Endothelial cell of hepatic sinusoid (primary cell): ENCODE results near the gene SDE2.
"Not testable (repeated sequence)": the region's sequence is repeated elsewhere in the genome, so short reads cannot be mapped to it uniquely, and the experiment has no call there.

Source experiments
- in situ Hi-C: cut with HindIII; loops from 2 replicates; pipeline ENCODE4 v1.10.0; 2017; ENCODE audit warnings: low sequenced_read_pairs

The SDE2 gene

DNA sequence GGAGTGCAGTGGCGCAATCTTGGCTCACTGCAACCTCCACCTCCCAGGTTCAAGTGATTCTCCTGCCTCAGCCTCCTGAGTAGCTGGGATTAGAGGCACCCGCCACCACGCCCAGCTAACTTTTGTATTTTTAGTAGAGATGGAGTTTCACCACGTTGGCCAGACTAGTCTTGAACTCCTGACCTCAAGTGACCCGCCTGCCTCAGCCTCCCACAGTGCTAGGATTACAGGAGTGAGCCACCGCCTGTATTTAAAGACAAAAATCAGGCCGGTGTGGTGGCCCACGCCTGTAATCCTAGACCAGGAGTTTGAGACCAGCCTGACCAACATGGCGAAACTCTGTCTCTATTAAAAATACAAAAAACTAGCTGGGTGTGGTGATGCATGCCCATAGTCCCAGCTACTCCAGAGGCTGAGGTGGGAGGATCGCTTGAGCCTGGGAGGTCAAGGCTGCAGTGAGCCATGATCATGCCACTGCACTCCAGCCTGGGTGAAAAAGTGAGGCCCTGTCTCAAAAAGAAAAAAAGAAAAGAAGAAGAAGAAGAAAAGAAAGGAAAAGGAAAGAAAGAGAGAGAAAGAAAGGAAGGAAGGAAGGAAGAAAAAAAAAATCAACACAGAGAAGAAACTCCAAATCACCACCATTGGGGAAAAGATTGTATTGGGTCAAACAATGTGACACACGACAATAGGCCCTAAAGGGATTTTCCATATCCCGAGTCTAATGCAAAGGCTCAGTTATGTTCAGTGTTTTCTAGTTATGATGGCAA, 8.2 kb upstream of the SDE2 start:
- in situ Hi-C loops, result not testable (repeated sequence)

DNA sequence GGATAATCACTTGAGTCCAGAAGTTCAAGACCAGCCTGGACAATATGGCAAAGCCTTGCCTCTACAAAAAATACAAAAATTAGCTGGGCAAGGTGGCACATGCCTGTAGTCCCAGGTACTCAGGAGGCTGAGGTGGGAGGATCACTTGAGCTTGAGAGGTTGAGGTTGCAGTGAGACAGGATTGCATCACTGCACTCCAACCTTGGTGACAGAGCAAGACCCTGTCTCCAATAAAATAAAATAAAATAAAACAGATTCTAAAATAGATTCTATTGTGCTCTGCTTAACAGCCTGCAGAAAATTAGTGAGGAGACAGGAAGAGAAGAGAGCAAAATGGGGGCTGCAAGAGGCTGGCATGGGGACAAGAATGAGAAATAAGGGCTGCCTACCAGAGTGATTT, 7.5 kb upstream of the SDE2 start:
- in situ Hi-C loops, result no loop called here

DNA sequence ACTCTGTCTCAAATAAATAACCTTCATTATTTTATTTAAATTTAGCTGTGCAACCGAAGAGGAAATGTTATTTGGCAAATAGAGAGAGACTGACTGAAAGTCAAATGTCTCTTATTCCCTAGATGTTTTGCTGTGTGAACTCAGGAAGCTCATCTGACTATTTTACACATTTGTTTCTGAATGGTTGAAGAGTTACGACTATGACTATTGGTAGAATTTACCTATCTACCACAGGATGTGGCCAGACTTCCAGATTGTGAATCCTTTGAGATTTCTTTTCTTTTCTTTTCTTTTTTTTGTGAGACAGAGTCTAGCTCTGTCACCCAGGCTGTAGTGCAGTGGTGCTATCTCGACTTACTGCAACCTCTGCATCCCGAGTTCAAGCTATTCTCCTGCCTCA, 5.3 kb upstream of the SDE2 start:
- in situ Hi-C loops, result no loop called here

DNA sequence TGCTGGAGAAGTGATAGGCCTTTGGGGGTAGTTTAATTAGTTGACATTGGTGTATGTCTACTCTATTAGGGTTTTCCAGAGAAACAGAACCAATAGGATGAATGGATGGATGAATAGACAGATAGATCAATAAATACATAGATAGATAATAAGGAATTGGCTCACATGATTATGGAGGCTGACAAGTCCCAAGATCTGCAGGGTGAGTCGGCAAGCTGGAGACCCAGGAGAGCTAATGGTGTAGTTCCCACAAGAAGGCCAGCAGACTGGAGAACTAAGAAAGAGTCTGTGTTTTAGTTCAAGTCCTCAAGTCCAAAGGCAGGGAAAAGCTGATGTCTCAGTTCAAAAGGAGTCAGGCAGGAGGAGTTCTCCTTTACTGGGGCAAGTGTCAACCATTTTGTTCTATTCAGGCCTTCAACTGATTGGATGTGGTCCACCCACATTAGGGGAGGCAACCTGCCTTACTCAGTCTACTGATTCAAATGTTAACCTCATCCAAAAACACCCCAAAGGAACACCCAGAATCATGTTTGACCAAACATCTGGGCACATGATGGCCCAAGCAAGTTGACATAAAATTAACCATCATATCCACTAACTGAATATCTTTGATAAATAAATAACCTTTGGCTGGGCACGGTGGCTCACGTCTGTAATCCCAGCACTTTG, 4.5 kb upstream of the SDE2 start:
- in situ Hi-C loops, result no loop called here

DNA sequence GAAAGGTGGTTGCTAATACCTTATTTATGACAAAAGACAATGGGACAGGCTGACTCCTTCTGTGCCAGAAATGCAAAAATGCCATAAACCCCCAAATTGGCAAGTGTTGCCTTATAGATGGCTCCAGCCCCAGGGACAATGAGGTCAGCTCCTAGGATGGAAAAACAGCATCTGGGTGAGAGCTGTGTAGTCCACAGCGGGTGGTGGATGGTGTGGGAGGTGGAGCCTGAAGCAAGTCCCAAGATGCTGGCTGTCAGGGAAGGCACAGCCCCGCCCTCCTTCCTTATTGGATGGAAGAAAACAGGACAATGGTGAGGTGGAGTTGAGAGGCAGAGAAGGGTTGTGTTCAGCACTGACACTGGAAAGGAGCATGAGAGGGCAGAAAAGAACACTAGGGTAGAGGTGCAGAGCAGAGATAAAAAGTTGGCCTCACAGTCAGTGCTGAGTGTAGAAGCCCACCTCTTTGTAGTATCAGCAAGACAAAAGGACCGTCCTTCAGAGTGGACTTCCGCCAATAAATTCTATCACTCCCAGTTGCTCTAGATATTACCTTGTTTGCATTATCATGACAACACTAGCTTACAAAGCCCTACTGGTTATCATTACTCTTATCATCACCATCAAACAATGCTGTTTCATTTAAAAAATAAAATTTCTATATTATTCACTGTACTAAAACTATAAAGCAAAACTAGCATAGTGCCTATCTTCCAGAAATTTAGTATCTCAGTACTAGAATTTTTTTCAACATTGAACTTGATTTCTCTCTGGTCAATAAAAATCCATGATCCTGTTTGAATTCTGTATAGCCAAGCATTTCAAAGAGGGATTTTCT, 3.7 kb upstream of the SDE2 start:
- in situ Hi-C loops, result no loop called here

DNA sequence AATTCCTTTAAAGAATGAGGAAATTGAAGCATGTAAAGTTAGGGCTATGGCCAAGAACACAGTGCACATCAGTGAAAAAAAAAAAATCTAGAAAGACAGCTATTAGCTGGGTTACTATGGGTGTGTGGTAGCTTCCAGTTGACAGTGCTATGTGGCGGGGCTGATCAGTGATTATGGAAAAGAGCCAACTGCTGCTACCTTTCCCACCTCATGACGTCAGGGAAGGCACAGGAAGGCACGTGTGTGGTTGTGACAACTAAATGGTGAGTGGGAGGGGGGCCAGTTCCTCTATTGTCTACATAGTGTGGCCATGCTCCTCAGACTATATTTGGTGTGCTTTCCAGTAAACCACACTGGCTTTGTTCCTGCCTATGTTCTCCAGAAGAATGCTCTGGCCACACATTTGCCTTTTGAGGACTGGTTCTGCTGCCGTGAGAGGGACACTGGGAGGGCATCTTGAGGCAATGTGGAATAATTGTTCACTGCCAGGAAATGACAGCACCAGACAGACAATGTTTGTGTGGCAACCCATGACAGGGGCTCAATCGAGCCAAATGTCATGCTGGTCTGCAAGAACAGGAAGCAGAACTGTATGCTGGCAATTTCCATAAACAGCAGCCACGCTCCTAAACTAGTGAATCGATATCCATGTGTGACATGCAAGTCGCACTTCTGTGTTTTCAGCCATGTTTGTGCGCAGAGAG, 3.0 kb upstream of the SDE2 start:
- in situ Hi-C loops, result no loop called here

DNA sequence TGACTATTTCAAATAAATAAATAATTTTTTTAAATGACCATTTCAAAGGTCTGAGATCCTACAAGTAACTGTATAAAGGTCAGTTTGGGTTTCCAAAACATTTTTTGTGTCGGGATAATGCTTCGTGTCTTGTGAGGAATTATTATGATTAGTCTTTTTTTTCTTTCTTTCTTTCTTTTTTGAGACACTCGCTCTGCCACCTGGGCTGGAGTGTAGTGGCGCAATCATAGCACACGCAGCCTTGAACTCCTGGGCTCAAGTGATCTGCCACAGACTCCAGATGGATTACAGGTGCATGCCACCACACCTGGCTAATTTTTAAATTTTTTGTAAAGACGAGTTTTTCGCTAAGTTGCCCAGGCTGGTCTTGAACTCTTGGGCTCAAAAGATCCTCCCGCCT, 1.9 kb upstream of the SDE2 start:
- in situ Hi-C loops, result no loop called here

DNA sequence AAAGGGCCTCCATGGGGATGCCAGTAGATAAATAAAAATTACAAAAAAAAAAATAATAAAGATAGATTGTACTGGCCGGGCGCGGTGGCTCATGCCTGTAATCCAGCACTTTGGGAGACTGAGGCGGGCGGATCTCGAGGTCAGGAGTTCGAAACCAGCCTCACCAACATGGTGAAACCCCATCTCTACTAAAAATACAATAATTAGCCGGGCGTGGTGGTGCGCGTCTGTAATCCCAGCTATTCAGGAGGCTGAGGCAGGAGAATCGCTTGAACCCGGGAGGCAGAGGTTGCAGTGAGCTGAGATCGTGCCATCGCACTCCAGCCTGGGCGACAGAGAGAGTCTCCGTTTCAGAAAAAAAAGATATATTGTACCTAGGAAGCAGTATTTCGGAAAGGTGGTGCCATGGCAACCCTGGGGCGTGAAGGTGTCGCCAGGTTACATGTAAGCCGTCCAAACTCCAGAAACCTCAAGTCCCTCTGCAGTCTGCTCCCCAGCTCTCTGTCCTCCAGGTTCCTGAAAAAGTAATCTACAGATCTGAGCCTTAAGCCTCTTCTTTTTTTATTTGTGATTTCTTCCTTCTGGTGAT, 1.4 kb upstream of the SDE2 start:
- in situ Hi-C loops, result not testable (repeated sequence)

DNA sequence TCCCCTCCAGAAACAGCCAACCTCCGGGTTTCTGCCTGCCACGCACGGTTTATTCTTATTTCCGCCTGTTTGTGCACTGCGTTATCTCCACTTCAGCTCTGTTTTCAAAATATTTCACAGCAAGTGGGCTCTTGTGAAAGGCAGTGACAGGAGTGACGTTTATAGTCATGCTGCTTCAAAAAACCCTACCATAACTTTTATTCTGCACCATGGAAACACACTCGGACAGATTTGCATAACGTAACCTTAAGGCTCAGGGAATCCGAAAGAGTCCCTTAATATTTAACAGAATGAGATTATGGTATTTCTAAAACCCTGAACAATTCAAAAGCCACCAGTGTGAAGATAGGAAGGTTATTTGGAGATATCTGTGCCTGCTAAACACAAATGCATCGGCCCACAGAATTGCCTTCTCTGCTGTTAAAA, 782 bp upstream of the SDE2 start:
- in situ Hi-C loops, result loop anchor here (25.0 kb wide), 2 partner anchors 213 to 513 kb away; partner anchors contain the start of gene SRP9

DNA sequence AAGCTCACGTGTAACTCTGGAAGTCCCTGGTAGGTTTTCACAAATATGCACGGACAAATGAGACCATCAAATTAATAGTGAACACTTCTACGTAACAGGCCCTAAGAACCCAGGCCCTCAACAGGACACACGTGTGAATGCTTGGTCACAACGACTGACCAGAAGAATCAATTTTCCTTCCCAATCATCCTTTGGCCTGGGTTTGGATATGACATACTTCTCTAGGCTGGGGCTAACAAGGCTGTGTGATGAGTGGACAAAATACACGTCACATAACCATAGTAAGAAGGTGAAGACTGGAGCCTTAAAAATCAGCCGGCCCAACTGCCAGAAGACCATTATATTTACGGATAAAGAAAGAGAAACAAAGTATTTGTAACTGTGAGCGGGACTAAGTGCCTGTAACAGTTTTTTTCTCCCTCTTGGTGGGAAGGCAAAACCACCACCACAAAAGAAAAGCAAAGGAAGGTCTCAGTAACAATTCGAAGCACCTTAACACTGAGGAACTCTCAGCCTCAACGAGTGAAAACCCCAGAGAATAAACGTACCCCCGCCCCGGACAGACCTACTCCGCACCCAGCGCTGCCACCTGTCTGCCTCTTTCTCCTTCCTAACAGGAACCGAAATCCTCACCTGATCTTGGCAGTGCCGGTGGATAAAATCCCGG, 450 bp downstream of the SDE2 start:
- in situ Hi-C loops, result loop anchor here (25.0 kb wide), 2 partner anchors 211 to 511 kb away; partner anchors contain the start of gene SRP9

DNA sequence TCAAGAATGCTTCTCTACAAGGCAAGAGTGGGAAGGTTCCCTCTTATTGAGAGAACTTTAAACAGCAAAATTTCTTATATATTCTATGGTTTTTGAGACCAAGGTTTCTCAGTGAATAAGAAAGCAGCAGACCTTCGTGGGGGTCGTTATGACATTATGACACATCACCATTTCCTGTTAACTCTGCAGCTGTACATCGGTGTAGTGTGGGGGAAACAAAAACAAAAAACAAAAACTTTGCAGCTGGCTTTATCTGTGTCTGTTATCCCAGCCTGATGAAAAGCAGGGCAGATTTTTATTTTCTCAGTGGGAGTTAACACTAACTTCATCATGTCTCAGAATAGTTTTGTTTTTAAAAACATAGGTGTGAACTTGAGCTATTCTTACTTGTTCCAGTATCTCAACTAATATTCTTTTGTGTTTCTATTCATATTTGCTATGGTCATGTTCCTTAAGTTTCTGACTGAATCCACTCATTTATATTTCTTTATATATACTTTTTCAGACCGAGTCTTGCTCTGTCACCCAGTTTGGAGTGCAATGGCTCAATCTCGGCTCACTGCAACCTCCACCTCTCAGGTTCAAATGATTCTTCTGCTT, 2.1 kb downstream of the SDE2 start:
- in situ Hi-C loops, result loop anchor here (25.0 kb wide), 2 partner anchors 210 to 510 kb away; partner anchors contain the start of gene SRP9

DNA sequence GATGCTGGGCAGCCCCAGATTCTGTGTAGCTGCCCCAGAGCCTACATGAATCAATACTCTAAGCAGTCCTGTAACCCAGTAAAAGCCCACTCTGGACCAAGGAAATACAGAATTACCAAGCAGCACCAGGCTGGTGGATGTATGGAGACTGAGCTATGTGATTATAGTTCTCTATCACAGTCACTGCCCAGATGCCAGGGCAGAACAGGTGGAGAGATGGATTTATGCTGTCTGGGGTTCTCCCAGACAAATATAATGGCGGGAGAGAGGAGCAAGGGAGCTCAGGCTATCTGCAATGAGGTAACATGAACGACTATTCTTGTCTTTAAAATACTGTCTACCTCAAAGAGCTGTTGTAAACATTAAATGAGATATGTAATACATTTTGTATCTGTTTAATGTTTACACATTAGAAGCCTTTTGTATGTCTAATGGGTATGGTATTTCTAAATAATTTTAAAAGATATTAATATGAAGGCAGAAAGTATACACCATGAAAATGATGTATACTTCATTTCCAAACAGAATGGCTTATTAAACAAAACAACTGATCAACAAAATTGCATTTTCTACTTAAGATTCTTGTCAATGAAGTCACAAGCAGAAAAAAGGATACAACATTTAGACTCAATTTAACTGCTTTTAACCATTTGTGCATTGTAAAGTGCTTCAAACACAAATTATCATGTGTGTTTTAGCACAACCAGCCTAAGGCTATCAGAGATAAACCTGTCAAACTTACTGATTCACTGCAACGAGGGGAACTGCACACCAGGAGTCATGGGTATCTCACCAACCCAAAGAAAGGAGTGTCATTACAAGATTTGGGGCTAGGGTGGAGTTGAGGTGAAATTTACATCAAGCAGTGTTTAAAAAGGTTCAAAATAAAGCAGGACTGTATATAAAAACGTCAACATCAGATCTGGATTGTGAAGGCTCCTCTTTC, 3.0 kb downstream of the SDE2 start:
- in situ Hi-C loops, result loop anchor here (25.0 kb wide), 2 partner anchors 209 to 509 kb away; partner anchors contain the start of gene SRP9

DNA sequence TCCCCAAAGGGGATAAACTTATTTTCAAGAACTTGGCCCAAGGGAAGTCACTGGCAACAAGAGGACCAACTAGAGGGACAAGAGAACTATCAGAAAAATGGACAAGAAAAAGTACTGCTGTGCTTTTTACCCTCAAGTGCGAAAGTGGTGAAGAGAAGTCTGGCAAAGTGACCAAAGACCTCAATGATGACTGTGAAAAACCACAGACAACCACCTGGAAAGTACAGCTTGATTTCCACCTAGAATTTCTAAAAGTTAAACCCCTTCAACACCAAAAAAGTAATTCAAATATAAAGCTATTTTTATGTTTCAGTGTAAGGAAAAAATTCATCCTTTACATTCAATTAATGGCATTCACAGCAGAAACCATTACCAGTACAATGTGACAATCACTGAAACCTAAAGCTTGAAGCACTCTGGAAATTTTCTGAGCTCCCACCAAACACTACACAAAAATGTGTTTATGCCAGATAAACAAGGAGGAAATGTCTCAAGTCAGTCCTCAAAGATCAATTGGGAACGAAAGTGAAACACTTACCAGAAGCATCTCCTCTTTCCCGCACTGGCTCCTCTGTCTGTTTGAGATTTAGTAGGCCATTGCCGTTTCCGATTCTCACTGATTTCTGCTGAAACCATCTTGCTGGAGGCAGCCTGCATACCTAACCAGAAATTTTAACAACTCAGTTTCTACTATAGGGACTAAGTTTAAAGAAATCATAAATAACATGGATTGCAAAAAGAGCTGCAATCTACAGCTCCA, 8.3 kb downstream of the SDE2 start:
- in situ Hi-C loops, result loop anchor here (5.0 to 25.0 kb wide), 4 partner anchors 71 to 504 kb away; partner anchors contain the start of genes H3-3A and SRP9

DNA sequence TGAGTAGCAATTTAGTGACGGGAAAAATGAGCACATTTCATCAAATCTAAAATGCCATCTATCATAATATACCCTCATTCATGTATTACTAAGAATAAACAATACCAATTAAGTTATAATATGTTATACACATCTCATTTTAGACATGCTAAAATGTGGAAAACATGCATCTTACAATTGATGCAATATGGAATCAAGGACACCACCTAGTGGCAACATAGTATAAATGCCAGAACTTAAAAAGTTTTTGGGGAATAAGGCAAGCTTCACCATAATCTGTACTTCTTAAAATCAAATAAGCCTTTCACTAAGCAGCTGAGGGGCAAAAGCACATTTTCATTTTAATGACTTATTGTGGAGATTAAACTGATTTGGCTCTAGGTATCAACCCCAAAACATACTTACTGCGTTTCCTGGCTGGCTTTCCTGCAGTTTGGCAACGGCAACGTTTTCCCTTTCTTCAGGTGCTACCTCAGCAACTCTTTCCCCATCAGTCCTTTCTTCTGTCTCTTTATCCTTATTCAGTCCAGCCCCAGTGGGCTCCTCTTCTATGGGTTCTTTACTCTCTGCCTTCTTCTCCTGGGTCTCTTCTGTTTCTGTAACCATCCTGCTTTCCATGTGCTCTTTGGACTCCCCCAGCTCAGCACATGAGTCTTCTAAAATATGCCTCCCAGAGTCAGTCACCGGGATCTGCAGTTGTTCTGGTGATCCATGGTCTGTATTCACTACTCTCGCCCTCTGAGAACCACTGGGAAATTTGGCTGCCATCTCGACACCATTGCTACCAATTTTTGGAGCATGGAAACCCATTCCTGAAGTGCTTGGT, 11.4 kb downstream of the SDE2 start:
- in situ Hi-C loops, result loop anchor here (25.0 kb wide), 2 partner anchors 200 to 500 kb away; partner anchors contain the start of gene SRP9

DNA sequence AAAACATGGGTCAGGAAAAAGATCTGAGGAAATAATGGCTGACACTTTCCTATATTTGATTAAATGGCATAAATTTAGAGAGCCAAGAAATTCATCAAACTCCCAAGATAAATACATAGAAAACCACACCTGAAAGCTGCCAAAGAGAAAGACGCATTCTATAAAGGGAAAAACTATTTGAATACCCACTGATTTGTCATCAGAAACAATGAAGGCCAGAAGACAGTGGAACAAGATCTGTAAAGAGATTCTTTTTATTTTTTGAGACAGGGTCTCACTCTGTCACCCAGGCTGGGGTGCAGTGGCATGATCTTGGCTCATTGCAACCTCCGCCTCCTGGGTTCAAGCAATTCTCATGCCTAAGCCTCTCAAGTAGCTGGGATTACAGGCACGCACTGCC, 17.4 kb downstream of the SDE2 start:
- in situ Hi-C loops, result loop anchor here (5.0 to 25.0 kb wide), 3 partner anchors 59 to 494 kb away; partner anchors contain the start of genes PYCR2 and SRP9
